HG02938 (cell line): ENCODE results near the gene CRNKL1.

Experiments
- ATAC-seq: cut with Tn5 transposase; IDR thresholded peaks from one replicate; pipeline ENCODE4 v1.9.1; 2021; ENCODE audit warnings: mild to moderate bottlenecking, moderate library complexity; ENCODE audit not compliant: unreplicated experiment

Gene CRNKL1

GRCh38 chr20:19986419-19986818, 65.8 kb downstream of the CRNKL1 start:
- ATAC-seq, result no peak
